HFF-Myc (cell line): Measurements from ENCODE around the gene GAL.

ENCODE experiments used
- DNase-seq: peaks from one replicate; pipeline ENCODE4 v3.0.0-alpha.2; 2011; ENCODE audit warnings: low read depth; ENCODE audit errors: extremely low read depth
- H3K4me3 ChIP-seq: replicated peaks from 2 replicates; pipeline ENCODE4 v1.5.1; 2011; ENCODE audit warnings: low read depth, mild to moderate bottlenecking, control low read depth, low read length
- CTCF ChIP-seq: IDR thresholded peaks from 2 replicates; pipeline ENCODE4 v1.5.1; 2012; ENCODE audit warnings: mild to moderate bottlenecking, low read depth, low read length, control low read depth; ENCODE audit errors: missing control alignments

The GAL gene

DNA sequence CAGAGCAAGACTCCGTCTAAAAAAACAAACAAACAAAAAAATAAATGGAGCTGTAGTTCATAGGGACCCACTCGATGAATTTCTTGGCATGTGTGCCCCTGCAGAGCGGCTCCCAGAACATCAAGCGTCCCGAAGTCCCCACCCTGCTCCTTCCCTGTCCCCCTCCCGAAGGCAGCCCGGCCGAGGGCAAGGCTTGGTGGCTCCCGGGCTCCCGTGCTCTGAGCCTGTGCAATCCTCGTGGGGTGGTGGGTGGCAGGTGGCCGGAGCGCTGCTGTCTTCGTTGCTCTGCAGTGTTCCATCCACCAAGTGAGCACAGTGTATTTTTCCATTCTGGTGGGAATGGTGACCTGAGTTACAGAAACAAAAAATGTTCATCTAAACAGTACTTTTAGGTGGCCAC lies 33.5 kb upstream of the GAL start:
- no peak for DNase-seq

GRCh38 chr11:68651208-68651984 lies 32.9 kb upstream of the GAL start:
- no peak for TF ChIP-seq CTCF
- H3K4me3 ChIP-seq, result no peak overlapping the region
- DNase-seq, result no peak

More for the DNA sequence above, 33.5 kb upstream of the GAL start:
- no peak overlapping the region for H3K4me3 ChIP-seq
- no peak for TF ChIP-seq CTCF

GRCh38 chr11:68651985-68652682 lies 32.2 kb upstream of the GAL start:
- no peak for TF ChIP-seq CTCF
- DNase-seq, result no peak
- H3K4me3 ChIP-seq, result no peak overlapping the region

DNA sequence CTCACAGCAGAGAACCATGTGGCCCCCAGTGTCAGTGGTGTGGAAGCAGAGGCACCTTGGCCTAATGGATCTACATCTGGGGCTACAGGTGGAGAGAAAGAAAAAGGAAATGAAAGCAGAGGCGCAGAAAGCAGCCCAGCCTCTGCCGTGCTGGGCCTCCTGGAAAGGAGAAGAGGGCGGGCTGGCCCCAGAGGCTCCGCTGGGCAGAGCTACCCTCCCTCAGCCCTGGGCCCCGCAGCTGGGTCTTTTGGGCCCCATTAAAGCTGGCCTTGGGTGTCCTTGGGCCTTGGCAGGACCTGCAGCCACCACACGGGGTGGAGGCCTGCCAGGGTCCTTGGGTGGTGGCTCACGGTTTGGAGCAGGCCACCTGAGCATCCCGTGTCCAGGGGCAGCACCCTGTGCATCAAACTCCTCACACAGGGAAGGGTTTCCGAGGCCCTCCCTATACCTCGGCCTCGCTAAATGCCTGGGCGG lies 31.6 kb upstream of the GAL start:
- no peak overlapping the region for H3K4me3 ChIP-seq
- DNase-seq, result no peak
- TF ChIP-seq CTCF, result no peak

DNA sequence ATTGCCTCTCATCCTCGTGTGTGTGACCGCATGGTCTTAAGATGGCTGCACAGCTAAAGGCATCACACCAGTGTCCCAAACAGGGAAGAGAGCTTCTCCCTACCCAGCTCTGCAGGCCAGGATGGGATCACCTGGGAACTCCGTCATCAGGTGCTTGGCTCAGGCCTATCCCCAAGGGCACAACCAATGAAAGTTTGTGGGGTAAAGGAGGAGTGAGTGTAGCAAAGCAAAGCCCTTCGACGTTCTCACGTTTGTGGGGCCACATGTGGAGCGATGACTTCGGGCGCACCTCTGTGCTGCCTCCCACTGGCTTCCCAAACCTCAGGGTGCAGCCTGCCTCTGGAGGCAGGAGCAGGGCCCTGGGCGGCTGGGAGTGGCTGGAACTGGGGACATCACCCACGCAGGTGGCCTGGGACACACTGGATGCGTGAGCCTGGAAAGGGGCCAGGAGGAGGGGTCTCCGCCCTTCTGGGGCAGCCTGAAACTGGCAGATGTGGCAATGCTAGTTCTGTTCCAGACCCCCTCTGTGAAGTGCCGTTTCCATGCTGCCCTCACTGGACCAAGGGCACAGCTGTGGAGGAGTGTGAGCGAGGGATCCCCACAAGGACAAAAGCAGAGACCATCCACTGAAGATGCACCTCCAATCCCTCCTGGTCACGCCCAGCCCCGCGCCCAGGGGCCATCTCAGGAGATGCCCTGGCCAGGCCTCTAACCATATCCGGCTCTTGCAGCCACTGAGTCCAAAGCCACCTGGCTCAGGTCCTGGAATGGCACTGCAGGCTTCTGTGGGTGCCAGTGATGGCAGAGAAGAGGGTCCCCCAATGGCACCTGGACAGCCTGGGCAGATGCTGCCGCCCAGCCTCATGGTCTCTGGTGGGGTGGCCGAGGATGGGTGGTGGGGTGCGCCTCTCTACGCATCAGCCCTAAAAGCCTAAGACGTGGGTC lies 30.6 kb upstream of the GAL start:
- no peak for DNase-seq
- TF ChIP-seq CTCF, result no peak
- no peak overlapping the region for H3K4me3 ChIP-seq

GRCh38 chr11:68654978-68655377 lies 29.4 kb upstream of the GAL start:
- H3K4me3 ChIP-seq, result no peak overlapping the region
- no peak for DNase-seq
- no peak for TF ChIP-seq CTCF
